ENCODE data around the gene DPYSL3.
"Not testable (repeated sequence)": the region's sequence is repeated elsewhere in the genome, so short reads cannot be mapped to it uniquely, and the experiment has no call there.

DPYSL3 gene

DNA sequence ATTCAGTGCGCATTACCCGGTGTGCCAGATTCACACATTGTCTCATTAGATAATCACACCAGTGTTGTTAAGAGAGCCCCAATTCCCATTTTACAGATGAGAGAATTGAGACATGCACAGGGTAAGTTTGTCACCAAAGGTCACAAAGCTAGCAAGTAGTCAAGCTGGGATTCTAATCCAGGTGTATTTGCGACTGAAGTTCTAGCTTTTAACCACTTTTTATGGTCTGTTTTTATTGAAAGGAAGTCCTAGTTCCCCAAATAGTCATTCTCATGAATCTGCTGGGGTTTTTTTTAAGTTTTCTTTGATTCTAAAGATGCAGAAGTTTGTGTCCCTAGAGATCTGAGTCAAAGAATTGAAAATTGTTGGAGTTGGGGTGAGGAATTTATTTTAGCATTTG is 136.5 kb downstream of the DPYSL3 start:
- no peak overlapping the region for H3K4me3 ChIP-seq (ENCODE audit: low read depth, low read length)

DNA sequence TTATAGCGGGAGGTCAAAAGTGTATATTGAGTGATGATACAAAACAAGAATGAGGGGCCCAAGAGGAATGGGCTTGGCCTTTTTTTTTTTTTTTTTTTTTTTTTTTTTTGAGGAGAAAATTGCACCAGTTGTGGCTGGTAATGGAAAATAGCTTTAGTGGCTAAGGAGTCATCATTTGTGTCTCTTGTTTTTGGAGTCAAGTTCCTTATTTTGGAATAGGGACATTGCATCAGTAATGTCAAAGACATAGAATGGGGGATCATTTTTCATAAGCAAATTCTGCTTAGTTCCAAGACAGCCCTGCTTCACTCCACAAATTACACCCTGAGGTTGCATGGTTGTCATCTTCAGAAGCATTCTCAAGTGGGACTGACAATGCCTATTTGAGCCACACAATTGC is 137.7 kb downstream of the DPYSL3 start:
- no peak overlapping the region for H3K4me3 ChIP-seq (ENCODE audit: low read depth, low read length)

- no peak overlapping the region for H3K4me3 ChIP-seq (ENCODE audit: low read depth, low read length)
Measured at GRCh38 chr5:147371290-147371689, 138.6 kb downstream of the DPYSL3 start.

- H3K4me3 ChIP-seq (ENCODE audit: low read depth, low read length), result no peak overlapping the region
Measured at GRCh38 chr5:147369742-147370374, 140.0 kb downstream of the DPYSL3 start.

DNA sequence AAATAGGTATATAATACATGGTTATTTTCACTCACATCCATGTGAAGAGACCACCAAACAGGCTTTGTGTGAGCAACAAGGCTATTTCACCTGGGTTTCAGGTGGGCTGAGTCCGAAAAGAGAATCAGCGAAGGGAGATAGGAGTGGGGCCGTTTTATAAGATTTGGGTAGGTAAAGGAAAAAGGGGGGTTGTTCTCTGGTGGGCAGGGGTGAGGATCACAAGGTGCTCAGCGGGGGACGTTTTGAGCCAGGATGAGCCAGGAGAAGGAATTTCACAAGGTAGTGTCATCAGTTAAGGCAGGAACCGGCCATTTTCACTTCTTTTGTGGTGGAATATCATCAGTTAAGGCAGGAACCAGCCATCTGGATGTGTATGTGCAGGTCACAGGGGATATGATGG is 142.5 kb downstream of the DPYSL3 start:
- H3K4me3 ChIP-seq (ENCODE audit: low read depth, low read length), result not testable (repeated sequence)

- H3K4me3 ChIP-seq (ENCODE audit: low read depth, low read length), result no peak overlapping the region
Measured at GRCh38 chr5:147361441-147362175, 148.3 kb downstream of the DPYSL3 start.

DNA sequence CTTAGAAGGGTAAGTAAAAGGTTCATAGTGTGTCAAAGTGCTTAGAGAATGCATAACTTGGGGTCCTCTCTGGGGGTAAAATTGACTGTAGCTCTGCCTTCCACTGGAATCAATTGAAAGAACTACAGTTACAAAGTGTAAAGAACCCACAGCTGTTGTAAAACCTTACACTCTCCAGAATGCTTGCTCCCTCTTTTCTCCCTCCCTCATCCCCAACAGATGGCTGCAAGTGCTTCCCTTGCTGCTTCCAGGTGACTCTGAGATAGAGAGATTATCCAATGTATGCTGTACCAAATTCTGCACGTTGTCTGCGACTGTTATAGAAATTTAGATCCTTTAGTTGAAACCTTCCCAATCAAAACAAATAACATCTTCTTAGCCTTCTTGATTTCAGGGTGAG is 149.1 kb downstream of the DPYSL3 start:
- H3K4me3 ChIP-seq (ENCODE audit: low read depth, low read length), result no peak overlapping the region

GRCh38 chr5:147359581-147359980 is 150.3 kb downstream of the DPYSL3 start:
- H3K4me3 ChIP-seq (ENCODE audit: low read depth, low read length), result no peak overlapping the region

DNA sequence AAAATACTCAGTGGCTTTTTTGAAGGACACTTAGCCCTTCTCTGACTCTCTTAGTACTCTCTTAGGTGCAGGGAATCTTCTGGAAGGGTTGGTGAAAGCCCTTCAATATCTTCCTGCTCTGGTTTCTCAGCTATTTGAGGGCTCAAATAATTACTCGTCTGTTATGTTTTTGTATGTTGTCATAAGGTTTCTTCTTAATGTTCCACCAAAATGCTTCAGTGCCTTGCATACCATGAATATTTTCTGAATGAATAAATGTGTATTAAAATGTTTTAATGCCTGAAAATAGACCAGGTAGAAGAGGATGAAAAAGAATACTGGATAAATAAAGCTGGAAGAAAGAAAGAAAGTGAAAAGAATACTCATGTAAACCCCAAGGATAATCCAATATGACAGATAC is 150.8 kb downstream of the DPYSL3 start:
- H3K4me3 ChIP-seq (ENCODE audit: low read depth, low read length), result no peak overlapping the region

DNA sequence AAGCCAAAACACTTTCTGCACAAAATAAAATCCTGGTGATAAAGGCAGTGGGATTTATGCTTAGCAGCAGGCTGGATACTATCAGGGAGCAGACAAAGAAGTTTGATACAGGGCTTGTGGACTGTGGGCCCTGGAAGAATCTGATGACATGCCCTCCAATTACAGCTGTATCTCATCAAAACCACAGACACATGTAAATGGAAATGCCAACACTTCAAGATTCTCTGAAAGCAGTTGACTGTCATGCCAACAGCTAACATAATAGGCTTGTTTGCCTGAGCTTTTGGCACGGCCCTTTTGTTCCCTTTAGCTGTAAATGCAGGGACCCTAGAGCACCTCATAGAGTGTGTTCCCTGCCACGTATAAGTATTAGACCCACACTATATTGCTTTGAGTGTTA is 160.6 kb downstream of the DPYSL3 start:
- no peak overlapping the region for H3K4me3 ChIP-seq (ENCODE audit: low read depth, low read length)

GRCh38 chr5:147348451-147348850 is 161.4 kb downstream of the DPYSL3 start:
- no peak overlapping the region for H3K4me3 ChIP-seq (ENCODE audit: low read depth, low read length)

DNA sequence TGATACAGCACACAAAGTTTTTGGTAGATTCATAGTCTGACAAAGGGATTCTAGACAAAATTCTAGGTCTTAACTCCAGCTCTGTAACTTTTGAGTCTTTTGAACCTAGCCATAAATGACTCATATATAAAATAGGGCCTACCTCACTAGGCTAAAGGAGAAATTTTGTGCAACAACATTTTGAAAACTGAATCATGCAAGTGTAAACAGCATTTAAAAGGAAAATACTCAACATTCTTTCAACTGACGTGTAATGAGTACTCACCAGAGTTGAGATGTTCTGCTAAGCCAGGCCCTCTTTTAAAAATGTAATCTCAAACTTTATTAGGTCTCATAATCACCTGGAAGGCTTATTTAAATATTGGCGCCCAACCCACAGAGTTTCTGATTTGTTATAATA is 161.8 kb downstream of the DPYSL3 start:
- no peak overlapping the region for H3K4me3 ChIP-seq (ENCODE audit: low read depth, low read length)

GRCh38 chr5:147346006-147346561 is 163.8 kb downstream of the DPYSL3 start:
- no peak overlapping the region for H3K4me3 ChIP-seq (ENCODE audit: low read depth, low read length)

DNA sequence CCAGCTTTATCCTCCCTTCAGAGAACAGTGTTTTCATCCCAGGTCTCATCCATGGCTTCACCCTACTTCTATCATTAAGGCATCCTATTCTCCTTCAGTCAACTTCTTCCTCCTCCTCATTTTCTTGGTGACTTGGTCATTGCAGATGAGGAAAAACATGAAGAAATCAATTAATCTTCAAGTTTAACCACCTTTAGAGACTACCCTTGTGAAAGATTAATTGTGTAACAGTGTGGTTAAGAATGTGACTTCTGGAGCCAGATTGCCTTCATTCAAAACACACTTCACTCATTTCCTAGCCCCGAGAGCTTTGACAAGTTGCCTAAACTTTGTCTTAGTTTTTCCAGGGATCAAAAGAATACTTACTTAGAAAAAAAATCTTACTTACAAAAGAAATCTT is 165.0 kb downstream of the DPYSL3 start:
- no peak overlapping the region for H3K4me3 ChIP-seq (ENCODE audit: low read depth, low read length)

DNA sequence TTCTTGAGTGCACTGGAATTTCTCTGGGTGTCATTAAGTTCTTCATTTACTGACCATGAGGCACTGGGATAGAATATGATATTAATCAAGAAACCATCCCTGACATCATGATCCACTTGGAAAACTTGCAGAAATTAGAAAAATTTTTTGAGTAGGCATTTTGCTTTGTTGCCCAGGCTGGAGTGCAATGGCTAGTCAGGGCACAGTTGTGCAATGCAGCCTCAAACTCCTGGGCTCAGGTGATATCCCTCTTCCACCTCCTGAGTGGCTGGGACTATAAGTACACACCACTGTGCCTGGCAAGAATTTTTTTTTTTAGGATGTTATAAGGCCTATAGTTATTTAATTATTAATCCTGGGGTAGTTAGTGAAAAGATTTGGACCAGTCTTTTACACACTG is 168.5 kb downstream of the DPYSL3 start:
- H3K4me3 ChIP-seq (ENCODE audit: low read depth, low read length), result no peak overlapping the region

DNA sequence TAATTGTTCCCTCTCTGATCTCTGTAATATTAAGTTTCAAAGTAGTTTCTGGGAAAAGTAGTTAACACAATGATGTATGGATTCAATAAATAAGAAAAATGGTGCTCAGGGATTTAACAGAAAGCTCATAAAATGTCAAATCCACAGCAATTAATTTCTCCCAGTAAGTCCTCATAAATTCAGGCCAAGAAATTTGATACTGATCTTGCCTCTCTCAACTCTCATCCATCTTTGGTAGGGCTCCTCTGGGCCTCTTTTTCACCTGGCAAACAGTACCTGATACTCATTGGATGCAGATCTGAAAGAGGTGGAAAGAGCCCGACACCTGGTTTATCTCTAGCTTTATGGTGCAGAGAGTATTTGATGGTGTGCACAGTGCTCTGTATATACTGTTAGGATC is 168.9 kb downstream of the DPYSL3 start:
- no peak overlapping the region for H3K4me3 ChIP-seq (ENCODE audit: low read depth, low read length)

Data from iPS-11a (cell line).